K562 (cell line): ENCODE data around the gene CCDC124. TPM values are rescaled to one million over a fixed set of nuclear protein-coding genes. Genes with fewer than 3 reads are reported as not detected.
A peak's percentile ranks its signal among the peaks of the same experiment; 100 is the strongest.

Source experiments
- E4F1 ChIP-seq: fragments of 250-450 bp; sonication (Bioruptor Pico); IDR thresholded peaks from 2 replicates; pipeline ENCODE4 v1.5.0; 2021; ENCODE audit warnings: mild to moderate bottlenecking, borderline replicate concordance
- ELK1 ChIP-seq: sonication (generic); formaldehyde crosslinking; IDR thresholded peaks from 2 replicates; pipeline ENCODE4 v1.8.1; 2022; ENCODE audit warnings: missing genetic modification reagents
- GATA2 ChIP-seq: sonication (generic); formaldehyde crosslinking; IDR thresholded peaks from 2 replicates; pipeline ENCODE4 v1.4.0; 2020; ENCODE audit warnings: mild to moderate bottlenecking, missing genetic modification reagents
- HIVEP1 ChIP-seq: fragments of 250-450 bp; sonication (Bioruptor Pico); IDR thresholded peaks from 2 replicates; pipeline ENCODE4 v1.4.0; 2020; ENCODE audit warnings: mild to moderate bottlenecking
- MEF2A ChIP-seq: IDR thresholded peaks from 2 replicates; pipeline ENCODE4 v1.6.1; 2011; ENCODE audit warnings: low read depth, mild to moderate bottlenecking, low read length, moderate library complexity; ENCODE audit not compliant: control insufficient read depth
- MTA2 ChIP-seq: fragments of 450-650 bp; IDR thresholded peaks from 2 replicates; pipeline ENCODE4 v1.6.1; 2016; ENCODE audit warnings: low read depth
- NEUROD1 ChIP-seq: fragments of 150-350 bp; IDR thresholded peaks from 2 replicates; pipeline ENCODE4 v1.6.1; 2014; ENCODE audit warnings: borderline replicate concordance, low read length, low read depth; ENCODE audit not compliant: partially characterized antibody
- NFATC3 ChIP-seq: fragments of 450-650 bp; IDR thresholded peaks from 2 replicates; pipeline ENCODE4 v1.6.1; 2017; ENCODE audit warnings: mild to moderate bottlenecking
- POLR3G ChIP-seq: IDR thresholded peaks from 2 replicates; pipeline ENCODE4 v1.6.1; 2011; ENCODE audit not compliant: insufficient read length, insufficient replicate concordance; ENCODE audit errors: extremely low read depth
- RBM15 ChIP-seq: fragments of 200-400 bp; formaldehyde crosslinking; IDR thresholded peaks from 2 replicates; pipeline ENCODE4 v1.6.1; 2018; ENCODE audit warnings: mild to moderate bottlenecking, low read length, moderate library complexity; ENCODE audit not compliant: insufficient read depth
- RERE ChIP-seq: sonication (generic); formaldehyde crosslinking; IDR thresholded peaks from 2 replicates; pipeline ENCODE4 v1.8.0; 2023; ENCODE audit warnings: missing genetic modification reagents, mild to moderate bottlenecking, borderline replicate concordance
- TCFL5 ChIP-seq: fragments of 250-450 bp; sonication (Bioruptor Pico); conservative IDR thresholded peaks from 2 replicates; pipeline ENCODE4 v1.6.1; 2021; ENCODE audit warnings: mild to moderate bottlenecking, moderate library complexity, matching md5 sums
- ZBED1 ChIP-seq: IDR thresholded peaks from 2 replicates; pipeline ENCODE4 v1.6.1; 2014
- ZBTB7A ChIP-seq: IDR thresholded peaks from 2 replicates; pipeline ENCODE4 v1.6.1; 2011; ENCODE audit warnings: low read depth, mild to moderate bottlenecking, low read length, moderate library complexity, borderline replicate concordance; ENCODE audit not compliant: control insufficient read depth
- ZKSCAN3 ChIP-seq: fragments of 250-450 bp; sonication (Bioruptor Pico); IDR thresholded peaks from 2 replicates; pipeline ENCODE4 v1.4.0; 2020
- ZNF408 ChIP-seq: fragments of 250-450 bp; sonication (Bioruptor Pico); IDR thresholded peaks from 2 replicates; pipeline ENCODE4 v1.4.0; 2020; ENCODE audit warnings: low read depth, mild to moderate bottlenecking, moderate library complexity
- ZNF699 ChIP-seq: fragments of 250-450 bp; sonication (Bioruptor Pico); IDR thresholded peaks from 2 replicates; pipeline ENCODE4 v1.8.0; 2021; ENCODE audit warnings: mild to moderate bottlenecking, moderate library complexity; ENCODE audit not compliant: insufficient replicate concordance
- polyA plus RNA-seq, 8 experiments: library from polyadenylated mRNA; depleted of rRNA in 4 of 8; stranded (reverse) in 5 of 8; unstranded in 3 of 8; fragments of >200 nt; fragmentation: Nextera tagmentation in 2 of 8; fragmentation: Illumina TruSeq in 1 of 8; extraction: Ambion mirVana in 2 of 8; extraction: Trizol in 1 of 8; gene quantifications; 2 replicates each; pipeline versions ENCODE4 v1.2.1 to v1.2.3, GENCODE V29; 2011 to 2014; ENCODE audit warnings: inconsistent platforms in 1 of 8, missing spikeins in 1 of 8
- total RNA-seq, 7 experiments: library from RNA; depleted of rRNA in 6 of 7; stranded (reverse); fragments of >200 nt in 6 of 7; fragmentation: Illumina TruSeq in 2 of 7; extraction: Trizol in 2 of 7; gene quantifications; 2 replicates each; pipeline versions ENCODE4 v1.2.1 to v1.2.3, GENCODE V29; 2011 to 2021; ENCODE audit warnings: low replicate concordance in 1 of 7

CCDC124 gene
- total and polyA plus RNA-seq, 9 of the 15 experiments (the other 6 are each of a cell fraction or from before 2014, with no cell fraction given): 5.8 to 234 (median 40.1) TPM

DNA sequence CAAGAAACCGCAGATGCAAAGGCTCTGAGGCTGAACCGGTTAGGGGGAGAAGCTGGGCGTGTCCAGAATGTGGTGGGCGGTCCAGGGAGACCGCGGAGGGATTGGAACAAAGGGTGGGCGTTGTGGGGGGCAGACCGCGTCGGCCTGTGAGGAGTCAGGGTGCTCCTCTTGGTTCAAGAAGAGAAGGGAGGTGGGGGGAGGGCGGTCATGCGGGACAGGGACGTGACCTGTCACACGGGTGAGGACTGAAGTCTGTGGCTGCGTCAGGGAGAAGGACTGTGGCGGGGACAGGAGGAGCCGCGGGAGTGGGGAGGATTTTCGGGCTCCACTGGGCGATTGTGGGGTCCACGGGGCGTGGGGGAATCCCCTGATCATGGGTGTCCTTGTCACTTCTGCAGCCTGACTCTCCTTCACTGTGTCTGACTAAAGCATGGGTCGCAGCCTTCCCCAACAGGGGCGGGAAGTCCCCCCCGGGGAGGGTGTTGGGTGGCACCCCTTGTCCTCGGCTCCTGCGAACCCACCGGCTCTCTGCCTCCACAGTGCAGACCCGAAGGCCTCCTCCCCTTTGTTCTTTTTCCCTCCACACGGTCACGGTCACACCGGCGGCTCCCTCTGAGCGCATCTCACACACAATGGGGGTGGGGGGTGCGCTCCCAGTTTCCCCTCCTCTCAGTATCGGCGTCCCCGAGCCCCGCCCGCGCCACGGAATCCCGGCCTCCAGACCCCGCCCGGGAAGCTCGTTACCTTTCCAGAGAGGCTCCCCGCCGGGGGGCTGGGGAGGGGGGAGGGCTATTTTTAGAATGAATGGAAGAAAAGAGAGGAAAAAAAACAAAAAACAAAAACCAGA, 17.7 kb downstream of the CCDC124 start (continued):
- TF ChIP-seq TCFL5 (no peak), POLR3G (no peak), RBM15 (no peak), ZBED1 (no peak), MEF2A (peak; percentile 59; the same call in 1 of the 2 replicates), ZBTB7A (peak; percentile 34; the same call in 1 of the 2 replicates), MTA2 (peak; percentile 17; the same call in 1 of the 2 replicates), ZNF408 (no peak), RERE (CRISPR knock-in tag) (no peak), ZKSCAN3 (CRISPR knock-in tag) (no peak), NFATC3 (no peak), ZNF699 (CRISPR knock-in tag) (no peak), NEUROD1 (no peak), ELK1 (no peak), HIVEP1 (no peak), GATA2 (CRISPR knock-in tag) (no peak), E4F1 (CRISPR knock-in tag) (no peak)
